Measurements from ENCODE around the gene RHAG. TPM values are rescaled to one million over a fixed set of nuclear protein-coding genes. Genes with fewer than 3 reads are reported as not detected.
"Not testable (repeated sequence)": the region's sequence is repeated elsewhere in the genome, so short reads cannot be mapped to it uniquely, and the experiment has no call there.

RHAG gene
- total RNA-seq, 4 donors from 2014 or later, result not detected

DNA sequence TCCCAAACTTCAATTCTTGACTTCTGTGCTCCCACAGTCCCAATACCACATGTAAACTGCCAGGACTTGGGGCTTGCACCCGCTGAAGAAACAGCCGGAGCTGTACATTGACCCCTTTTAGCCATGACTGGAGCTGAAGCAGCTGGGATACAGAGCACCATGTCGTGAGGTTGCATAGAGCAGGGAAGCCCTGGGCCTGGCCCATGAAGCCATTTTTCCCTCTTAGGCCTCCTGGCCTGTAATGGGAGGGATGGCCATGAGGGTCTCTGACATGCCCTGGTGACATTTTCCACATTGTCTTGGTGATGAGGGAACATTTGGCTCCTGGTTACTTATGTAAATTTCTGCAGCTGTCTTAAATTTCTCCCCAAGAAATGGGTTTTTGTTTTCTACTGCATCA is 9.8 kb downstream of the RHAG start:
- no peak overlapping the region for H3K4me3 ChIP-seq (ENCODE audit: low read depth, poor library complexity, severe bottlenecking)
- no peak for TF ChIP-seq POLR2A (IDR thresholded peaks at IDR 0.05)
- TF ChIP-seq, protein P1, sequence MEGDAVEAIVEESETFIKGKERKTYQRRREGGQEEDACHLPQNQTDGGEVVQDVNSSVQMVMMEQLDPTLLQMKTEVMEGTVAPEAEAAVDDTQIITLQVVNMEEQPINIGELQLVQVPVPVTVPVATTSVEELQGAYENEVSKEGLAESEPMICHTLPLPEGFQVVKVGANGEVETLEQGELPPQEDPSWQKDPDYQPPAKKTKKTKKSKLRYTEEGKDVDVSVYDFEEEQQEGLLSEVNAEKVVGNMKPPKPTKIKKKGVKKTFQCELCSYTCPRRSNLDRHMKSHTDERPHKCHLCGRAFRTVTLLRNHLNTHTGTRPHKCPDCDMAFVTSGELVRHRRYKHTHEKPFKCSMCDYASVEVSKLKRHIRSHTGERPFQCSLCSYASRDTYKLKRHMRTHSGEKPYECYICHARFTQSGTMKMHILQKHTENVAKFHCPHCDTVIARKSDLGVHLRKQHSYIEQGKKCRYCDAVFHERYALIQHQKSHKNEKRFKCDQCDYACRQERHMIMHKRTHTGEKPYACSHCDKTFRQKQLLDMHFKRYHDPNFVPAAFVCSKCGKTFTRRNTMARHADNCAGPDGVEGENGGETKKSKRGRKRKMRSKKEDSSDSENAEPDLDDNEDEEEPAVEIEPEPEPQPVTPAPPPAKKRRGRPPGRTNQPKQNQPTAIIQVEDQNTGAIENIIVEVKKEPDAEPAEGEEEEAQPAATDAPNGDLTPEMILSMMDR (IDR thresholded peaks at IDR 0.05), result no peak
- intact Hi-C loops (cut with DNase I; ENCODE audit: low total_unique reads), result no loop called here
- WGBS, 2 donors, result 86 to 92% methylated on average over 3 of the region's 3 CpGs
- no peak for DNase-seq (ENCODE audit: low spot score in 2 of 2)

DNA sequence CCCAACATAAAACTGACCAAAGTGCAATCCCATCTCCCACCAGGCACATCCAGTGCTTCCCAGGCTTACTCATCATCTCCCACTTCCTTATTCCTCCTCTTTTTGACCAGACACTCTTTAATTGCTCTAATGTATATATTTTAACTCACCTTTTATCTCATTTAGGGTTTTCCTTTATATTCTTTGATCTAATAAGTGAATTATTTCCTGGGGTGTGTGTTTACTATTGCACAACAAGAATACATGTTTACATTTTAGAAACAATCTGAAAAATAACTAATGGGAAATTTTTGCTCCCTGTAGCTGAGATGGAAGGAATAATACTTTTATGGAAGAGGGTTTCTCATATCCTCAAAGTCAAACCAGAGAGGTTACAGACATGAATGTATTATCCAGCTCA is 18.4 kb downstream of the RHAG start:
- H3K4me3 ChIP-seq (ENCODE audit: low read depth, poor library complexity, severe bottlenecking), result no peak overlapping the region
- no peak for TF ChIP-seq POLR2A (IDR thresholded peaks at IDR 0.05)
- TF ChIP-seq, protein P1 (IDR thresholded peaks at IDR 0.05), result no peak
- DNase-seq (ENCODE audit: low spot score in 2 of 2), result no peak
- intact Hi-C loops (cut with DNase I; ENCODE audit: low total_unique reads), result no loop called here

DNA sequence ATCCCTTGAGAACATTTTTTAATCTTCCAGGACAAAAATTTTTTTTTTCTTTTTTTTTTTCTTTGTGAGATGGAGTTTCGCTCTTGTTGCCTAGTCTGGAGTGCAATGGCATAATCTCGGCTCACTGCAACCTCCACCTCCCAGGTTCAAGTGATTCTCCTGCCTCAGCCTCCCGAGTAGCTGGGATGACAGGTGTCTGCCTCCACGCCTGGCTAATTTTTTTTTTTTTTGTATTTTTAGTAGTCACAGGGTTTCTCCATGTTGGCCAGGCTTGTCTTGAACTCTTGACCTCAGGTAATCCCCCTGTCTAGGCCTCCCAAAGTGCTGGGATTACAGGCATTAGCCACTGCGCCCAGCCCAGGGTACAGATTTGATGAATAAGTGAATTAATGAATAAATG is 22.5 kb downstream of the RHAG start:
- intact Hi-C loops (cut with DNase I; ENCODE audit: low total_unique reads), result loop anchor here (5.0 kb wide), 1 partner anchor 77 kb away; no protein-coding TSS in a partner anchor
- DNase-seq (ENCODE audit: low spot score in 2 of 2); H3K4me3 ChIP-seq (ENCODE audit: low read depth, poor library complexity, severe bottlenecking): not testable (repeated sequence)
- WGBS, 2 donors, result 80 to 85% methylated on average over 5 of the region's 5 CpGs

DNA sequence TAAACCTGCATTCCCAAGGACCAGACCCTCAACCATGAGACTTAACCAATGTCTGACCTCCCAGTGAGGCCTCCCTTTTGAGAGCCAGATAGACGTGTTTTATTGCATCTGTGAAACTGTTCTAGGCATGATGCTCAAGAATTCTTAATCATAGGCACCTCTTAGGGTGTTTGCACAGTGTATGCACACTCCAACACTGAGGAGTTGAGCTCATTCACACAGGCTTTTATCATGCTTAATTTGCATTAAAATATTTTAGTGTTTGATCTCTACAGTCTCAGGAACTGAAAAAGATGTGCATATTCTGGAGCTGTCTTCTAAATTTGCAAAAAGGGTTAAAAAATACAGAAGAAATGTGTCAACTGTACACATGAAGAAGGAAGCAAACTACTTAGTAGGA is 27.4 kb downstream of the RHAG start:
- 61 to 77% methylated on average over 1 of the region's 1 CpG for whole genome bisulfite sequencing, 2 donors
- intact Hi-C loops (cut with DNase I; ENCODE audit: low total_unique reads), result no loop called here
- DNase-seq (ENCODE audit: low spot score in 2 of 2), result no peak
- TF ChIP-seq POLR2A (IDR thresholded peaks at IDR 0.05), result no peak
- TF ChIP-seq, protein P1 (IDR thresholded peaks at IDR 0.05), result no peak
- H3K4me3 ChIP-seq (ENCODE audit: low read depth, poor library complexity, severe bottlenecking), result no peak overlapping the region

DNA sequence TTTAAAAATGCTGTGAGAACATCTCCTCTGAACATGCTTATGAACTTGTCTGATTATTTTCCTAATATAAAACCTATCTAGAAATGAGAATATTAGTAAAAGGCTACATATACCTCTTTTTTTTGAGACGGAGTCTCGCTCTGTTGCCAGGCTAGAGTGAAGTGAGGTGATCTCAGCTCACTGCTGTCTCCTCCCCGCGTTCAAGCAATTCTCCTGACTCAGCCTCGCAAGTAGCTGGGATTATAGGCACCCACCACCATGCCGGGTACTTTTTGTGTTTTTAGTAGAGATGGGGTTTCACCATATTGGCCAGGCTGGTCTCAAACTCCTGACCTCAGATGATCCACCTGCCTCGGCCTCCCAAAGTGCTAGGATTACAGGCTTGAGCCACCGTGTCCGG is 28.4 kb downstream of the RHAG start:
- WGBS, 2 donors, result 77 to 80% methylated on average over 9 of the region's 9 CpGs
- DNase-seq (ENCODE audit: low spot score in 2 of 2); H3K4me3 ChIP-seq (ENCODE audit: low read depth, poor library complexity, severe bottlenecking); intact Hi-C loops (cut with DNase I; ENCODE audit: low total_unique reads): not testable (repeated sequence)

DNA sequence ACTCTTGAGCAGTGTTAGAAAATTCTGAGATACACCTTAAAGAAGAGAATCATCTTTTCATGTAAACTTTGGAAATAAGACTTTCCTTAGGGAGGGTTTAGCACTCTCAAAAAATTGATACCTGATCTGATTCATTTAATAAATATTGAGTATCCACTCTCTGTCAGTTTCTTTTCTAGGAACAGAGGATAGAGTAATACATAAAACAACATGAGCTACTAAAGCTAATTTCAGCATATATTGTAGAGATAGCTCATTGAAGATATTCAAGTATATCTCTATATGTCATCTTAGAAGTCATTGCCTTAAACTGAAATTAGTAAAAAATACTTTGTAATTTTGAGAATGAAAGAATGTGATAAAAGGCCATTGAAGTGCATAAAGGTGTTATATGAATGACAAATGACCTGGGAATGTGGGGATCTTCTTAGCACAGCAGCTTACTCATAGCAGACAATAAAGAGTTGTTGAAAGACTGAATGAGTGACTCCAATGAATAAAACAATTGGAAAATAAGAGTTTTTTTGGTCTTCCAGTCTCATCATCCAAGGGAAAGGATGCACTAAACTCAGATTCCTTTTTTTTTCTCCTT is 29.2 kb downstream of the RHAG start:
- no peak for DNase-seq (ENCODE audit: low spot score in 2 of 2)
- TF ChIP-seq, protein P1 (IDR thresholded peaks at IDR 0.05), result no peak
- TF ChIP-seq POLR2A (IDR thresholded peaks at IDR 0.05), result no peak
- intact Hi-C loops (cut with DNase I; ENCODE audit: low total_unique reads), result no loop called here
- H3K4me3 ChIP-seq (ENCODE audit: low read depth, poor library complexity, severe bottlenecking), result no peak overlapping the region

DNA sequence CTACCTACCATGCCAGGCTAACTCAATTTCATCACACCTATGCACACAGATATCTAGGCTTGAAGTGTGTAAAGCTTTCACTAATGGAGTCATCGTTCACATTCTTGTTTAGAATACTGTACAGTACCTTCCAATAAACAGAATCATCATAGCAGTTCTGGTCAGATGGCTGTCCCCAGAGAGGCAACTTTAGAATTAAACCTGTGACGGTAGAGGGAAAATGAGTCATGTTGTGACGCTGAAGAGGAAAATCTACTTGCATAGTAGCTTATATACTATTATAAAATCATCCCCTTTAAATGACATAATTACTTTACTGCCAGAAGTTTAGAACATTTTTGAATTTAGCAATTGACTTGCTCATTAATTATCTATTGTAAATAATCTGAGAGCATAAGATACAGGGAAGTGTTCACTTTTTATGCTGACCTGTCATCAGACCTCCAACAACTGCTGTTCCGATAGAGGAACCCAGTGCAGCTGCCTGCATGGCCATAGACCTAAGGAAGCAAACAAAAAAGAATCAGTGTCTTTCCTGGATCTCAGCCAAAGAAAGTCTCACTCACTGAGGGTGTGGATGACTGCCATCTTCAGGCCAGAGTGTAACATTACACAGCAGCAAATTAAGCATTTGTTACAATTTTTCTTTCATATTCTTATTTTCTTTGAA is 29.8 kb downstream of the RHAG start:
- 34 to 40% methylated on average over 4 of the region's 4 CpGs for WGBS, 2 donors
- no peak for DNase-seq (ENCODE audit: low spot score in 2 of 2)
- H3K4me3 ChIP-seq (ENCODE audit: low read depth, poor library complexity, severe bottlenecking), result no peak overlapping the region
- intact Hi-C loops (cut with DNase I; ENCODE audit: low total_unique reads), result no loop called here
- TF ChIP-seq POLR2A (IDR thresholded peaks at IDR 0.05), result no peak
- TF ChIP-seq, protein P1 (IDR thresholded peaks at IDR 0.05), result no peak

DNA sequence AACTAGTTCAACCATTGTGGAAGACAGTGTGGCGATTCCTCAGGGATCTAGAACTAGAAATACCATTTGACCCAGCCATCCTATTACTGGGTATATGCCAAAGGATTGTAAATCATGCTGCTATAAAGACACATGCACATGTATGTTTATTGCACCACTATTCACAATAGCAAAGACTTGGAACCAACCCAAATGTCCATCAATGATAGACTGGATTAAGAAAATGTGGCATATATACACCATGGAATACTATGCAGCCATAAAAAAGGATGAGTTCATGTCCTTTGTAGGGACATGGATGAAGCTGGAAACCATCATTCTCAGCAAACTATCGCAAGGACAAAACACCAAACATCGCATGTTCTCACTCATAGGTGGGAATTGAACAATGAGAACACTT is 32.6 kb downstream of the RHAG start:
- WGBS, 2 donors, result 95% methylated on average over 3 of the region's 3 CpGs
- intact Hi-C loops (cut with DNase I; ENCODE audit: low total_unique reads); DNase-seq (ENCODE audit: low spot score in 2 of 2): not testable (repeated sequence)

DNA sequence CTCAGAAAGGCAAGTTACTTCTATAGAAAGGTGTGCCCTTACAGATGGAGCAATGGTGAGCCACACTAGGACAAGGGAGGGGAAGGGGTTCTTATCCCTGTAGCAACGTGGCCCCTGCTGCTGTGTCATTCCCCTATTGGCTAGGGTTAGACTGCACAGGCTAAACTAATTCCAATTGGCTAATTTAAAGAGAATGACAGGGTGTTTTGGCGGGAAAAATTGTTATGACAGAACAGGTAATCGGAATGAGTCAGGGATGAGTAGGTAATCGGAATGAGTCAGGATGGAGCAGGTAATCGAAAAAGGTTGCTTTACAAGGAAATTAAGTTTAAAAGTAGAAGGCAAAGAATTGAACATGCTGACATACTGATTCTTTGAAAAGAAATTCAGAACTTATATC is 49.4 kb downstream of the RHAG start:
- H3K4me3 ChIP-seq (ENCODE audit: low read depth, poor library complexity, severe bottlenecking); intact Hi-C loops (cut with DNase I; ENCODE audit: low total_unique reads); DNase-seq (ENCODE audit: low spot score in 2 of 2): not testable (repeated sequence)
- WGBS, 2 donors, result 84 to 86% methylated on average over 5 of the region's 5 CpGs

More for the DNA sequence above, 32.6 kb downstream of the RHAG start:
- H3K4me3 ChIP-seq (ENCODE audit: low read depth, poor library complexity, severe bottlenecking), result not testable (repeated sequence)

Measured in lower leg skin (tissue), 4 donors.